Neural cell (in vitro differentiated cells): ENCODE measurements around the gene CCDC68. TPM values are rescaled to one million over a fixed set of nuclear protein-coding genes. Genes with fewer than 3 reads are reported as not detected.

Source experiments
- H2AFZ ChIP-seq: fragments of 200-600, 300-800 bp; sonication (generic), shearing (Covaris generic); 2 replicates; pipeline ENCODE4 v1.6.0; 2014; ENCODE audit warnings: low read depth, mild to moderate bottlenecking, antibody characterized with exemption, low read length, moderate library complexity
- H3F3A ChIP-seq: fragments of 200-600 bp; shearing (Covaris generic); 2 replicates; pipeline ENCODE4 v1.6.1; 2016; ENCODE audit warnings: mild to moderate bottlenecking, moderate library complexity, mixed read lengths, antibody characterized with exemption, low read length; ENCODE audit not compliant: insufficient read depth, poor library complexity, severe bottlenecking
- H3K27ac ChIP-seq: fragments of 200-600, 300-800 bp; sonication (generic), shearing (Covaris generic); 2 replicates; pipeline ENCODE4 v1.5.1; 2014; ENCODE audit warnings: mild to moderate bottlenecking, low read length, moderate library complexity
- H3K27me3 ChIP-seq: fragments of 300-800, 200-600 bp; sonication (generic), shearing (Covaris generic); 2 replicates; pipeline ENCODE4 v1.6.0; 2014; ENCODE audit warnings: mild to moderate bottlenecking, low read depth, low read length, moderate library complexity; ENCODE audit not compliant: insufficient read depth
- H3K36me3 ChIP-seq: fragments of 300-800, 200-600 bp; sonication (generic), shearing (Covaris generic); 2 replicates; pipeline ENCODE4 v1.5.1; 2014; ENCODE audit warnings: mild to moderate bottlenecking, antibody characterized with exemption, low read length, moderate library complexity; ENCODE audit not compliant: insufficient read depth
- H3K4me2 ChIP-seq: fragments of 300-800, 200-600 bp; sonication (generic), shearing (Covaris generic); 2 replicates; pipeline ENCODE4 v1.6.0; 2014; ENCODE audit warnings: mild to moderate bottlenecking, low read length
- H3K4me3 ChIP-seq: fragments of 300-800, 200-600 bp; sonication (generic), shearing (Covaris generic); 2 replicates; pipeline ENCODE4 v1.5.1; 2014; ENCODE audit warnings: mild to moderate bottlenecking, low read length, moderate library complexity
- H3K79me2 ChIP-seq: fragments of 200-600 bp; shearing (Covaris generic); replicated peaks from 2 replicates; pipeline ENCODE4 v1.6.0; 2014; ENCODE audit warnings: mild to moderate bottlenecking, low read length, moderate library complexity; ENCODE audit not compliant: insufficient read depth
- H3K9ac ChIP-seq: fragments of 300-800, 200-600 bp; sonication (generic), shearing (Covaris generic); 2 replicates; pipeline ENCODE4 v1.6.1; 2016; ENCODE audit warnings: mild to moderate bottlenecking, low read length, mixed read lengths
- H3K9me2 ChIP-seq: fragments of 200-600 bp; shearing (Covaris generic); 2 replicates; pipeline ENCODE4 v1.6.1; 2016; ENCODE audit warnings: mild to moderate bottlenecking, low read length, mixed read lengths; ENCODE audit not compliant: insufficient read depth
- H3K9me3 ChIP-seq: fragments of 200-600, 300-800 bp; sonication (generic), shearing (Covaris generic); 2 replicates; pipeline ENCODE4 v1.6.1; 2016; ENCODE audit warnings: mild to moderate bottlenecking, mixed run types, low read length, moderate library complexity, mixed read lengths
- H4K20me1 ChIP-seq: fragments of 200-600 bp; shearing (Covaris generic); 2 replicates; pipeline ENCODE4 v1.6.1; 2016; ENCODE audit warnings: mild to moderate bottlenecking, mixed run types; ENCODE audit not compliant: insufficient read depth
- CTCF ChIP-seq: fragments of 450-650 bp; IDR thresholded peaks from 2 replicates; pipeline ENCODE4 v1.5.1; 2014; ENCODE audit warnings: antibody characterized with exemption, mild to moderate bottlenecking, moderate library complexity; ENCODE audit not compliant: poor library complexity, severe bottlenecking
- EP300 ChIP-seq: fragments of 450-650 bp; conservative IDR thresholded peaks from 2 replicates; pipeline ENCODE4 v1.6.1; 2014; ENCODE audit warnings: antibody characterized with exemption, mild to moderate bottlenecking, moderate library complexity; ENCODE audit not compliant: poor library complexity, severe bottlenecking
- EZH2 ChIP-seq: fragments of 200-600, 300-800 bp; shearing (Covaris generic), sonication (generic); IDR thresholded peaks from 2 replicates; pipeline ENCODE4 v1.6.1; 2014; ENCODE audit warnings: antibody characterized with exemption, low read length, borderline replicate concordance, mild to moderate bottlenecking; ENCODE audit not compliant: insufficient read depth, poor library complexity, severe bottlenecking
- MXI1 ChIP-seq: fragments of 450-650 bp; conservative IDR thresholded peaks from 2 replicates; pipeline ENCODE4 v1.6.1; 2014; ENCODE audit warnings: antibody characterized with exemption, mild to moderate bottlenecking; ENCODE audit not compliant: poor library complexity, severe bottlenecking
- POLR2AphosphoS5 ChIP-seq: IDR thresholded peaks from 2 replicates; pipeline ENCODE4 v1.6.1; 2012
- RAD21 ChIP-seq: fragments of 450-650 bp; conservative IDR thresholded peaks from 2 replicates; pipeline ENCODE4 v1.6.1; 2014; ENCODE audit warnings: antibody characterized with exemption, mild to moderate bottlenecking, moderate library complexity
- REST ChIP-seq: IDR thresholded peaks from 2 replicates; pipeline ENCODE4 v1.6.1; 2012; ENCODE audit warnings: borderline replicate concordance
- SMC3 ChIP-seq: fragments of 450-650 bp; conservative IDR thresholded peaks from 2 replicates; pipeline ENCODE4 v1.6.1; 2014; ENCODE audit warnings: antibody characterized with exemption, mild to moderate bottlenecking, moderate library complexity; ENCODE audit not compliant: poor library complexity
- TAF1 ChIP-seq: IDR thresholded peaks from 2 replicates; pipeline ENCODE4 v1.6.1; 2012; ENCODE audit warnings: low read depth
- polyA plus RNA-seq: library from polyadenylated mRNA; depleted of rRNA; stranded (reverse); fragments of >200 nt; gene quantifications from 2 replicates; pipeline ENCODE4 v1.2.3, GENCODE V29; 2014

The CCDC68 gene
- polyA plus RNA-seq, 1 donor from 2014 or later: 0.30 TPM

GRCh38 chr18:54888378-54888777 is 70.9 kb downstream of the CCDC68 start:
- Histone ChIP-seq H3F3A (no peaks in the 10 kb centered on the region), H3K9me3 (no peaks in the 10 kb centered on the region), H4K20me1 (no peaks in the 10 kb centered on the region), H3K27ac (peak overlapping the region; percentile 32), H3K36me3 (peaks cover 6% of the 10 kb centered on the region), H3K27me3 (no peaks in the 10 kb centered on the region), H3K4me2 (no peak overlapping the region), H3K9ac (no peak overlapping the region), H2AFZ (no peak overlapping the region), H3K9me2 (no peaks in the 10 kb centered on the region), H3K4me3 (no peak overlapping the region), H3K79me2 (no peaks in the 10 kb centered on the region)
- no peak for TF ChIP-seq CTCF
- no peak for TF ChIP-seq SMC3
- TF ChIP-seq EP300: peak; percentile 90
- TF ChIP-seq POLR2AphosphoS5: peak; percentile 39

DNA sequence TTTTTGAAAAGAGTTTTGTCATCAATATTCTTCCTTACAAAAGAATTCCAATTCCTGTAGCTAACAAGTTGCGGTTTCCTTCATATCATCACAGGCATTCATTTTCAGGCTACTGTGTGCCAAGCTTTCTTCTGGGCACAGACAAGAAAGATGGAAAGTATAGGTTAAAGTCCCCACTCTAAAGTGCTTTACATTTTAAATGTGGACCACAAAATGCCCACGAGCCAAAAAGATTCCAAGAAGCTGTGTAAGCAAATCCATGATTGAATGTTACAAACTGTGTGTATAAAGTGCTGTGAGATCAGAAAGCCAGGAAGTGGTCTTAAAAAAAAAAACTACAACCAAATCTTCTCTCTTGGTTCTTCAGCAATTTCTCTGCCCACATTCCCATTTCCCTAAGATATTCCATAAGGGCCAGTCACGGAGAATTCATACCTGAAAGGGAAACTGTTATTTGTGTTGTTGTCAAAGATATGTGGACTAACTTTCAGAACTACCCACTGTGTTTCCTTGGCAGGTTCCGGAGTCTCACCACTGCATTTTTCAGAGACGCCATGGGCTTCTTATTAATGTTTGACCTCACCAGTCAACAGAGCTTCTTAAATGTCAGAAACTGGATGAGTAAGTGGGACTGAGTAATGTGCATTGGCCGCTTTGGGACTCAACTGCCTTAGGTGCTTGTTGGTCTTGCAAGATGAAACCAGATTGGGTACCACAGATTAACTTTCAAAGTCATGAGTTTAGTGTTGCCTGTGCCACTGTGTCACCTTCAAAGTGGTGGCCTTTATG is 75.3 kb downstream of the CCDC68 start:
- H3K27ac ChIP-seq: no peak overlapping the region
- peaks cover under 1% of the 10 kb centered on the region for H3K36me3 ChIP-seq
- no peaks in the 10 kb centered on the region for H3K79me2 ChIP-seq
- no peaks in the 10 kb centered on the region for H3K27me3 ChIP-seq
- H3K9me3 ChIP-seq: no peaks in the 10 kb centered on the region
- TF ChIP-seq EZH2 (no peak), RAD21 (no peak), EP300 (no peak), REST (no peak), CTCF (no peak), TAF1 (no peak), MXI1 (no peak), SMC3 (no peak), POLR2AphosphoS5 (no peak)
- no peaks in the 10 kb centered on the region for H3F3A ChIP-seq
- H3K4me2 ChIP-seq: no peak overlapping the region
- H3K9ac ChIP-seq: no peak overlapping the region
- H3K4me3 ChIP-seq: no peak overlapping the region
- H3K9me2 ChIP-seq: no peaks in the 10 kb centered on the region
- no peak overlapping the region for H2AFZ ChIP-seq
- no peaks in the 10 kb centered on the region for H4K20me1 ChIP-seq
